WTC11 (cell line): ENCODE data around the gene COL2A1. TPM values are rescaled to one million over a fixed set of nuclear protein-coding genes. Genes with fewer than 3 reads are reported as not detected.

Experiments used
- ATAC-seq: fragments of 200-7000 bp; cut with Tn5 transposase; 2 replicates; pipeline ENCODE4 v1.10.0; 2021; ENCODE audit warnings: mild to moderate bottlenecking, moderate library complexity
- CTCF ChIA-PET: fragments of 300-600 bp; sonication (Branson Sonifier 250); formaldehyde crosslinking; loops from one replicate; lab custom pipeline; 2021; ENCODE audit warnings: antibody characterized with exemption; lab: Charles Lee
- POLR2A ChIA-PET: fragments of 350-600 bp; sonication (Branson Sonifier 250); formaldehyde crosslinking; loops from one replicate; lab custom pipeline; 2021; ENCODE audit warnings: antibody characterized with exemption; lab: Charles Lee
- DNase-seq: peaks from one replicate; pipeline ENCODE4 v3.0.0; 2021; ENCODE audit warnings: low spot score
- H3K27ac Mint-ChIP-seq: 2 replicates; pipeline ENCODE4 v1.8.0; 2021; ENCODE audit warnings: mixed read lengths
- H3K27me3 Mint-ChIP-seq: 2 replicates; pipeline ENCODE4 v1.8.0; 2021; ENCODE audit warnings: low read depth, mild to moderate bottlenecking, moderate library complexity, mixed read lengths
- H3K36me3 Mint-ChIP-seq: 2 replicates; pipeline ENCODE4 v1.8.0; 2021; ENCODE audit warnings: mixed read lengths
- H3K4me1 Mint-ChIP-seq: 2 replicates; pipeline ENCODE4 v1.8.0; 2022; ENCODE audit warnings: mixed read lengths
- H3K4me3 Mint-ChIP-seq: 2 replicates; pipeline ENCODE4 v1.8.0; 2021; ENCODE audit warnings: mild to moderate bottlenecking, moderate library complexity, mixed read lengths
- H3K9me3 Mint-ChIP-seq: 2 replicates; pipeline ENCODE4 v1.8.0; 2021; ENCODE audit warnings: mixed read lengths
- CREB1 ChIP-seq: sonication (generic); formaldehyde crosslinking; IDR thresholded peaks from 2 replicates; pipeline ENCODE4 v1.8.0; 2023; ENCODE audit warnings: mild to moderate bottlenecking, missing genetic modification reagents
- CREM ChIP-seq: sonication (generic); formaldehyde crosslinking; IDR thresholded peaks from 2 replicates; pipeline ENCODE4 v1.8.1; 2022; ENCODE audit warnings: mild to moderate bottlenecking, missing genetic modification reagents, moderate library complexity
- ELF4 ChIP-seq: sonication (generic); formaldehyde crosslinking; IDR thresholded peaks from 2 replicates; pipeline ENCODE4 v1.8.1; 2022; ENCODE audit warnings: low read depth, mild to moderate bottlenecking, moderate library complexity, missing genetic modification reagents
- EMX1 ChIP-seq: fragments of 250-450 bp; sonication (Bioruptor Pico); IDR thresholded peaks from 2 replicates; pipeline ENCODE4 v1.8.0; 2021; ENCODE audit warnings: mild to moderate bottlenecking
- ERG ChIP-seq: fragments of 250-450 bp; sonication (Bioruptor Pico); IDR thresholded peaks from 2 replicates; pipeline ENCODE4 v1.8.0; 2021; ENCODE audit warnings: mild to moderate bottlenecking
- ETV6 ChIP-seq: sonication (generic); formaldehyde crosslinking; IDR thresholded peaks from 2 replicates; pipeline ENCODE4 v1.8.1; 2022; ENCODE audit warnings: mild to moderate bottlenecking, missing genetic modification reagents
- FOXP1 ChIP-seq: sonication (generic); formaldehyde crosslinking; IDR thresholded peaks from 2 replicates; pipeline ENCODE4 v1.8.0; 2022; ENCODE audit warnings: missing genetic modification reagents, mild to moderate bottlenecking, moderate library complexity, borderline replicate concordance
- FOXP4 ChIP-seq: sonication (generic); formaldehyde crosslinking; IDR thresholded peaks from 2 replicates; pipeline ENCODE4 v1.8.0; 2022; ENCODE audit warnings: mild to moderate bottlenecking, missing genetic modification reagents
- NFYB ChIP-seq: sonication (generic); formaldehyde crosslinking; conservative IDR thresholded peaks from 2 replicates; pipeline ENCODE4 v1.8.0; 2022; ENCODE audit warnings: low read depth, missing genetic modification reagents
- NR1H2 ChIP-seq: sonication (generic); formaldehyde crosslinking; IDR thresholded peaks from 2 replicates; pipeline ENCODE4 v1.9.0; 2021; ENCODE audit warnings: mild to moderate bottlenecking, moderate library complexity, missing genetic modification reagents
- OVOL2 ChIP-seq: fragments of 250-450 bp; sonication (Bioruptor Pico); IDR thresholded peaks from 2 replicates; pipeline ENCODE4 v1.9.0; 2021; ENCODE audit warnings: mild to moderate bottlenecking, borderline replicate concordance
- PREB ChIP-seq: sonication (generic); formaldehyde crosslinking; IDR thresholded peaks from 2 replicates; pipeline ENCODE4 v1.8.1; 2022; ENCODE audit warnings: mild to moderate bottlenecking, missing genetic modification reagents, moderate library complexity, borderline replicate concordance
- TCF7 ChIP-seq: sonication (generic); formaldehyde crosslinking; IDR thresholded peaks from 2 replicates; pipeline ENCODE4 v1.8.0; 2022; ENCODE audit warnings: mild to moderate bottlenecking, low read depth, missing genetic modification reagents, moderate library complexity
- ZNF138 ChIP-seq: sonication (generic); formaldehyde crosslinking; conservative IDR thresholded peaks from 2 replicates; pipeline ENCODE4 v1.8.1; 2022; ENCODE audit warnings: mild to moderate bottlenecking, moderate library complexity, missing genetic modification reagents
- ZNF219 ChIP-seq: sonication (generic); formaldehyde crosslinking; IDR thresholded peaks from 2 replicates; pipeline ENCODE4 v1.8.0; 2023; ENCODE audit warnings: missing genetic modification reagents, mild to moderate bottlenecking, borderline replicate concordance
- ZNF512 ChIP-seq: sonication (generic); formaldehyde crosslinking; IDR thresholded peaks from 2 replicates; pipeline ENCODE4 v1.8.1; 2022; ENCODE audit warnings: missing genetic modification reagents, borderline replicate concordance
- total RNA-seq: library from RNA; stranded (reverse); gene quantifications from 3 replicates; pipeline ENCODE4 v1.2.3, GENCODE V29; 2021
- TF ChIP-seq, protein P1 (sequence below): sonication (generic); formaldehyde crosslinking; IDR thresholded peaks from 2 replicates; pipeline ENCODE4 v1.8.1; 2023; ENCODE audit warnings: mild to moderate bottlenecking, missing genetic modification reagents
- TF ChIP-seq, protein P2 (sequence below): sonication (generic); formaldehyde crosslinking; IDR thresholded peaks from 2 replicates; pipeline ENCODE4 v1.8.0; 2022; ENCODE audit warnings: mild to moderate bottlenecking, missing genetic modification reagents
- TF ChIP-seq, protein P3 (sequence below): sonication (generic); formaldehyde crosslinking; conservative IDR thresholded peaks from 2 replicates; pipeline ENCODE4 v1.8.1; 2022; ENCODE audit warnings: mild to moderate bottlenecking, missing genetic modification reagents
- TF ChIP-seq, protein P4 (sequence below): sonication (generic); formaldehyde crosslinking; IDR thresholded peaks from 2 replicates; pipeline ENCODE4 v1.8.0; 2023; ENCODE audit warnings: missing genetic modification reagents, mild to moderate bottlenecking, borderline replicate concordance

COL2A1 gene
- total RNA-seq, 1 experiment from 2014 or later, result 20.9 TPM

DNA sequence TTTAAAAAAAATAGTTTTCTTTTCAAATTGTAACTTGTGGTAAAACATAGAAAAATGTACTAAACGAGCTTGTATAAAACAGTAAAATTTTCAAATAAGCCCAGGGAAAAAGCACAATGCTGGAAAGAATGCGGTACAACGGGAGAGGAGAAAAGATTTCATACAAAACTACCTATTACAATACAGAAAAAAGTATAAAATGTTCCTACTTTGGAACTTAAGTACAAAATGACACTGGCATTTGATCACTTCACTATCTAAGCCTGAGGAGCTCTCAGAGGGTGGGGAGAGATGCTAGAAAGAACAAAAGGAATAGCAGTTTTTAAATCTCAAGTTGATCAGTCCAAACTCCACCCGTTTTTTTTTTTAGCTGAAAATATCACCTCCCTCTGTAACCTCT lies 39.5 kb upstream of the COL2A1 start:
- H3K4me1 Mint-ChIP-seq, result peaks cover 6% of the 10 kb centered on the region
- ChIA-PET POLR2A (no interaction called here), CTCF (no interaction called here)
- H3K27ac Mint-ChIP-seq, result no peak overlapping the region
- peaks cover 35% of the 10 kb centered on the region for H3K36me3 Mint-ChIP-seq
- no peak for ATAC-seq
- H3K9me3 Mint-ChIP-seq, result no peaks in the 10 kb centered on the region
- peaks cover 13% of the 10 kb centered on the region for H3K27me3 Mint-ChIP-seq
- H3K4me3 Mint-ChIP-seq, result no peak overlapping the region
- TF ChIP-seq, protein P1, sequence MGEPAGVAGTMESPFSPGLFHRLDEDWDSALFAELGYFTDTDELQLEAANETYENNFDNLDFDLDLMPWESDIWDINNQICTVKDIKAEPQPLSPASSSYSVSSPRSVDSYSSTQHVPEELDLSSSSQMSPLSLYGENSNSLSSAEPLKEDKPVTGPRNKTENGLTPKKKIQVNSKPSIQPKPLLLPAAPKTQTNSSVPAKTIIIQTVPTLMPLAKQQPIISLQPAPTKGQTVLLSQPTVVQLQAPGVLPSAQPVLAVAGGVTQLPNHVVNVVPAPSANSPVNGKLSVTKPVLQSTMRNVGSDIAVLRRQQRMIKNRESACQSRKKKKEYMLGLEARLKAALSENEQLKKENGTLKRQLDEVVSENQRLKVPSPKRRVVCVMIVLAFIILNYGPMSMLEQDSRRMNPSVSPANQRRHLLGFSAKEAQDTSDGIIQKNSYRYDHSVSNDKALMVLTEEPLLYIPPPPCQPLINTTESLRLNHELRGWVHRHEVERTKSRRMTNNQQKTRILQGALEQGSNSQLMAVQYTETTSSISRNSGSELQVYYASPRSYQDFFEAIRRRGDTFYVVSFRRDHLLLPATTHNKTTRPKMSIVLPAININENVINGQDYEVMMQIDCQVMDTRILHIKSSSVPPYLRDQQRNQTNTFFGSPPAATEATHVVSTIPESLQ (CRISPR knock-in tag), result no peak
- TF ChIP-seq, protein P2, sequence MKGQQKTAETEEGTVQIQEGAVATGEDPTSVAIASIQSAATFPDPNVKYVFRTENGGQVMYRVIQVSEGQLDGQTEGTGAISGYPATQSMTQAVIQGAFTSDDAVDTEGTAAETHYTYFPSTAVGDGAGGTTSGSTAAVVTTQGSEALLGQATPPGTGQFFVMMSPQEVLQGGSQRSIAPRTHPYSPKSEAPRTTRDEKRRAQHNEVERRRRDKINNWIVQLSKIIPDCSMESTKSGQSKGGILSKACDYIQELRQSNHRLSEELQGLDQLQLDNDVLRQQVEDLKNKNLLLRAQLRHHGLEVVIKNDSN (CRISPR knock-in tag), result no peak
- TF ChIP-seq OVOL2 (CRISPR knock-in tag), result no peak
- TF ChIP-seq, all 79 proteins: peak for 0
- DNase-seq, result no peak

- ATAC-seq, result no peak
- Mint-ChIP-seq H3K27ac (no peak overlapping the region), H3K36me3 (peaks cover 22% of the 10 kb centered on the region), H3K27me3 (peaks cover 33% of the 10 kb centered on the region), H3K4me3 (no peak overlapping the region), H3K4me1 (peaks cover 26% of the 10 kb centered on the region), H3K9me3 (no peaks in the 10 kb centered on the region)
- ChIA-PET CTCF (interaction anchor here (0.8 kb wide), 1 partner anchor 11 kb away, joined by 3 read pairs; no protein-coding TSS in a partner anchor), POLR2A (no interaction called here)
- no peak for DNase-seq
- no peak for TF ChIP-seq PREB (CRISPR knock-in tag)
- no peak for TF ChIP-seq CREB1
- TF ChIP-seq, protein P3, sequence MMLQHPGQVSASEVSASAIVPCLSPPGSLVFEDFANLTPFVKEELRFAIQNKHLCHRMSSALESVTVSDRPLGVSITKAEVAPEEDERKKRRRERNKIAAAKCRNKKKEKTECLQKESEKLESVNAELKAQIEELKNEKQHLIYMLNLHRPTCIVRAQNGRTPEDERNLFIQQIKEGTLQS, result no peak
- TF ChIP-seq ZNF219 (CRISPR knock-in tag), result no peak
- TF ChIP-seq ELF4, result no peak
- TF ChIP-seq FOXP1 (CRISPR knock-in tag), result no peak
- no peak for TF ChIP-seq ZNF138 (CRISPR knock-in tag)
- no peak for TF ChIP-seq CREM (CRISPR knock-in tag)
- no peak for TF ChIP-seq TCF7 (CRISPR knock-in tag)
- TF ChIP-seq NFYB (CRISPR knock-in tag), result no peak
- TF ChIP-seq ERG (CRISPR knock-in tag), result no peak
- no peak for TF ChIP-seq ETV6 (CRISPR knock-in tag)
- TF ChIP-seq EMX1 (CRISPR knock-in tag), result no peak
- no peak for TF ChIP-seq FOXP4 (CRISPR knock-in tag)
- TF ChIP-seq ZNF512, result no peak
- TF ChIP-seq, protein P4, sequence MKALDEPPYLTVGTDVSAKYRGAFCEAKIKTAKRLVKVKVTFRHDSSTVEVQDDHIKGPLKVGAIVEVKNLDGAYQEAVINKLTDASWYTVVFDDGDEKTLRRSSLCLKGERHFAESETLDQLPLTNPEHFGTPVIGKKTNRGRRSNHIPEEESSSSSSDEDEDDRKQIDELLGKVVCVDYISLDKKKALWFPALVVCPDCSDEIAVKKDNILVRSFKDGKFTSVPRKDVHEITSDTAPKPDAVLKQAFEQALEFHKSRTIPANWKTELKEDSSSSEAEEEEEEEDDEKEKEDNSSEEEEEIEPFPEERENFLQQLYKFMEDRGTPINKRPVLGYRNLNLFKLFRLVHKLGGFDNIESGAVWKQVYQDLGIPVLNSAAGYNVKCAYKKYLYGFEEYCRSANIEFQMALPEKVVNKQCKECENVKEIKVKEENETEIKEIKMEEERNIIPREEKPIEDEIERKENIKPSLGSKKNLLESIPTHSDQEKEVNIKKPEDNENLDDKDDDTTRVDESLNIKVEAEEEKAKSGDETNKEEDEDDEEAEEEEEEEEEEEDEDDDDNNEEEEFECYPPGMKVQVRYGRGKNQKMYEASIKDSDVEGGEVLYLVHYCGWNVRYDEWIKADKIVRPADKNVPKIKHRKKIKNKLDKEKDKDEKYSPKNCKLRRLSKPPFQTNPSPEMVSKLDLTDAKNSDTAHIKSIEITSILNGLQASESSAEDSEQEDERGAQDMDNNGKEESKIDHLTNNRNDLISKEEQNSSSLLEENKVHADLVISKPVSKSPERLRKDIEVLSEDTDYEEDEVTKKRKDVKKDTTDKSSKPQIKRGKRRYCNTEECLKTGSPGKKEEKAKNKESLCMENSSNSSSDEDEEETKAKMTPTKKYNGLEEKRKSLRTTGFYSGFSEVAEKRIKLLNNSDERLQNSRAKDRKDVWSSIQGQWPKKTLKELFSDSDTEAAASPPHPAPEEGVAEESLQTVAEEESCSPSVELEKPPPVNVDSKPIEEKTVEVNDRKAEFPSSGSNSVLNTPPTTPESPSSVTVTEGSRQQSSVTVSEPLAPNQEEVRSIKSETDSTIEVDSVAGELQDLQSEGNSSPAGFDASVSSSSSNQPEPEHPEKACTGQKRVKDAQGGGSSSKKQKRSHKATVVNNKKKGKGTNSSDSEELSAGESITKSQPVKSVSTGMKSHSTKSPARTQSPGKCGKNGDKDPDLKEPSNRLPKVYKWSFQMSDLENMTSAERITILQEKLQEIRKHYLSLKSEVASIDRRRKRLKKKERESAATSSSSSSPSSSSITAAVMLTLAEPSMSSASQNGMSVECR (CRISPR knock-in tag), result no peak
- no peak for TF ChIP-seq NR1H2
Observed at GRCh38 chr12:48041591-48042423, 37.5 kb upstream of the COL2A1 start.
